NCI-H82 treated with DMSO at 0.1 percent for 48 hours (cell line): ENCODE results near the gene KIF1A.

Experiments used
- DNase-seq: peaks from one replicate; lab custom pipeline; 2025; ENCODE audit not compliant: unreplicated experiment; lab: John Stamatoyannopoulos, UW

KIF1A gene

GRCh38 chr2:240720686-240721595, 99.1 kb downstream of the KIF1A start:
- DNase-seq = no peak

DNA sequence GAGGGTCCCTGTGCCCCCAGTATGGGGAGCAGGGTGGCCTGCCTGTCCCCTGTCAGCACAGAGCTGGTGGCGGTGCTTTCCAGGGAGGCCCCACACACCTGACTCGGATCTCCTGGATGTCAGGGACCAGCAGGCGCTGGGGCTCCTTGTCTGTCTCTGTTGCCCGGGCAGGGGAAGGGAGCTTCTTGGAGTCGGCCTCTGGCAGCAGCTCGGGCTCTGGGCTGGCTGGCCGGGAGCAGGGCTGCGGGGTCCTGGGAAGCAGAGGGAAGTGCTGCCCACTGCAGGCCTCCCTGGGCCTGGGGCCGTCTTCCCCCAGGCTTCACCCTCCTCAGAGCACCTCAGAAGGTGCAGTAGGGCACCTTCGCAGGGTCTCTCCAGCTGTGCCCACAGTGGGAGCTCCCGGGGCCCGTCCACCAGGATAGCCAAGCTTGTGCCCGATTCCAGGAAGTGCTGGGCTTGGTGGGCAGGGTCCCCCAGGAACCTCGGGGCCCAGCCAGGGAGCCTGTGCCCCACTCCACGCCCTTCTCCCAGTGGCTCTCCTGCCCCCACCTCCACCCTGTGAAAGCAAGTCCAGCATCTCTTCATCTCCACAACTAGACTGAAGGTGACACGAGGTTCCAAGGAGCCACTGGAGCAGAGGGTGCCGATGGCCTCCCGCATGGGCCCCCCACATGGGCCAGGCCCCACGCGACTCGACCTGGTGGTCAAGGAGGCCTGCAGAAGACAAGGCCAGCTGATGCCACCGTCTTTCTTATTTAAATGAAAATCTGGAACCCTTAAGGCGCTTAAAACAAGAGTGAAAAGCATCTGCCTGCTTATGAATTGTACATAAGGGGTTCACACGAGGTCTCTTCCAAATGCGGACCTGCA, 100.1 kb downstream of the KIF1A start:
- DNase-seq = no peak

- DNase-seq = no peak
Observed at GRCh38 chr2:240718896-240719490, 101.0 kb downstream of the KIF1A start.

DNA sequence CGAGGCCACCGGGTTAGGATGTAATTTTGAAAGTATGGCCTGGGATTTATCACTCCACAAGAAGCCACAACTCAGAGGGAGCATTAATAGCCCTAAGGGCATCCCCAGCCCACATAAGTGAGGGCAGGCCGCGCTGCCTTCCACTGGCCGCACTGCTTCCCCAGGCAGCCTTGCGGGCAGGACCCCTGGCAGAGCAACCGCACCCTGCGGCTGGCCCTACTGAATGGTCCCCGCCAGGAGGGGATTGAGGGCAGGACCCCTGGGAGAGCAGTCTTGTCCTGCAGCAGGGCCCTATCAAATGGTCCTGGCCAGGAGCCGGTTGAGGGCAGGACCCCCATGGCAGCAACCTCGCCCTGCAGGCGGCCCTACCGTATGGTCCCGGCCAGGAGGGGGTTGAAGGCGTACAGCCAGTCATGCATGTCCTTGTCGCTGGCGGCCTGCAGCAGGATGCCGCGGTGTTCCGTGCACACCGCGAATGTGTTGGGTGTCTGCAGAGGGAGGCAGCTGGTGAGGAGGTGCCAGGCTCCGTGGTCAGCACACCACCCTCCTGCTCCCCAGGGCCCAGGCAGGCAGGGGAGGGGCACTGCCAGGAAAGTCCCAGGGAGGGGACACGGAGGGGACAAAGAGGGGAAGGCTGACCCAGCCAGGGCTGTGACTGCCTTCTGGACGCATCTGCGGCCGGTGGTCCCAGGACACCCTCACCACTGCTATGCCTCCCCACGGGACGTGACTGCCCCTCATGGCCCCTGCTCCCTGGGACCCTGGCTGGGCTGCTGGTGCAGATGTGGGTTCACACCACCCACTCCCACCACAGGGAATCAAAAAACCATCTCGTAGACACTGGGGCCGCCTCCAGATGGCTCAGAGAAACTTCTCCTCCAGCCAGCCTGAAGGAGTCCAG, 102.1 kb downstream of the KIF1A start:
- DNase-seq = no peak

GRCh38 chr2:240717181-240717641, 102.8 kb downstream of the KIF1A start:
- DNase-seq = no peak

DNA sequence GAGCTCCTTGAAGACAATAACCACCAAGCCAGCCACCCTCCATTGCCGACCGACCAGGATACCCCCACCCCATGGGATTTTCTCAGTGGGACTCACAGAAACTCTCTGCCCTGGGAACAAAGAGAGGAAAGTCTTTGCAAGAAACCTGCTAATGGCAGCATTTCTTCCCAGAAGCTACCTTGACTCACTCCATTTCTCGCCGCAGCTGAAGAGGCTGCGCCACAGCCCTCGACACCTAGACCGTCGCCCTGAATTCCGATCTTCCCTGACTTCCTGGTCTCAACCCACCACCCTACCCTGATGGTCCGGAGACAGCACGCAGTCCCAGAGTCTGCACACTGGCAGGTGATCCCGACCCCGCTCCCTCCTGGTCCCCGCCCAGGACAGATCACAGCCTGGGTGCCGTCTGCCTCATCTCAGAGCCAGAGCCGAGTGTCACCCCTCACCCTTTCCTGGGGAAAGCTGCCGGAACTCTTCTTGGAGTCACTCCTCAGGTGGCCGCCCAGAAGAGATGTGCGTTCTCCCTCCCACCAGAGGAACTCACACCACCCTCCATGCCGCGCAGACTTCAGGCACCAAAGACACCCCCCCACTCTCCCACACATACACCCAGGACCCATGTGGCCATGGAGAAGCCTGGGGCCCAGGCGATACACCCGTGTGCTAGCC, 103.8 kb downstream of the KIF1A start:
- no peak for DNase-seq

DNA sequence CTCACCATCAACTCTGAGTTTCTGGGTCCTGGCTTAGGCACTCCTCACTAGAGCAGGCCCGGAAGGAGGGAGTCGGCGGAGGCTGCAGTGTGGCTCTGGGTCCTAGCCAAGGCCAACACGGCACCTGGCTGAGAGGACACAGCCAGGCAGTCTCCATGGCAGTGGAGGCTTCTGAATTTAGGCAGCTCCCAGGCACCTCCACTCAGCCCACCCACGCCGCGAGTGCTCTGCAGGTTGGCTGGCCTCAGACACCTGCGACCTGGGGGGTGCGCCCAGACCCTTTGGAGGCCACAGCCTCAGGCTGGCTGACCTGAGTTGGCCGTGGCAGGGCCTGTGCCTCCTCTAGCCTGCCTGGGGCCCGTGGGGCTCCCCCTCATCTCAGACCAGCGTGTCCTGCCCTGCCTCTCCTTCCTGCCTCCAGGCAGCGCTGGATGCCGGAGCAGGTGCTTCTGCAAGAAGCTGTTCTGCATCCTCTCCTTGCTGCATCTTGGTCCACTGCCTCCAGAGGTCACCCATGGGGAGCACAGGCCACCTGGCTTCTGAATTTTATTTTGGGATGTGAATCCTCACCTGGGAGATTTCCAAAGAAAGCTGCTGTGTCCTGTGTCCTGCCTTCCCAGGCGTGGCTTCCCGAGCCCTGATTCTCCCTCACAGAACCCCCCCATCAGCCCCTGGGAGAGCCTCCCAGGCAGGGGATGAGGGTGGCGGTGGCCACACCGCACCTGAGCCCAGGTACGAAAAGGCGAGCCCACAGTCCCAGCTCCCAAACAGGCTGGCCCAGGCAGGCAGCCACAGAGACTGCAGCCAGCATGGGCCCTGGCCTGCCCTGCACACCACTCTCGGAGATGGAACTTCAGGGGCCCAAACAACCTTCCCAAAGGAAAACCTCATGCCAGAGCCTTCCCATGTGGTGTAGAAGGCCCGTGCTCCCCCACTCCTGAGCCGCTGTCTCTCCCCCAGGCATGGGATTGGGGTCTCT, 105.0 kb downstream of the KIF1A start:
- no peak for DNase-seq

DNA sequence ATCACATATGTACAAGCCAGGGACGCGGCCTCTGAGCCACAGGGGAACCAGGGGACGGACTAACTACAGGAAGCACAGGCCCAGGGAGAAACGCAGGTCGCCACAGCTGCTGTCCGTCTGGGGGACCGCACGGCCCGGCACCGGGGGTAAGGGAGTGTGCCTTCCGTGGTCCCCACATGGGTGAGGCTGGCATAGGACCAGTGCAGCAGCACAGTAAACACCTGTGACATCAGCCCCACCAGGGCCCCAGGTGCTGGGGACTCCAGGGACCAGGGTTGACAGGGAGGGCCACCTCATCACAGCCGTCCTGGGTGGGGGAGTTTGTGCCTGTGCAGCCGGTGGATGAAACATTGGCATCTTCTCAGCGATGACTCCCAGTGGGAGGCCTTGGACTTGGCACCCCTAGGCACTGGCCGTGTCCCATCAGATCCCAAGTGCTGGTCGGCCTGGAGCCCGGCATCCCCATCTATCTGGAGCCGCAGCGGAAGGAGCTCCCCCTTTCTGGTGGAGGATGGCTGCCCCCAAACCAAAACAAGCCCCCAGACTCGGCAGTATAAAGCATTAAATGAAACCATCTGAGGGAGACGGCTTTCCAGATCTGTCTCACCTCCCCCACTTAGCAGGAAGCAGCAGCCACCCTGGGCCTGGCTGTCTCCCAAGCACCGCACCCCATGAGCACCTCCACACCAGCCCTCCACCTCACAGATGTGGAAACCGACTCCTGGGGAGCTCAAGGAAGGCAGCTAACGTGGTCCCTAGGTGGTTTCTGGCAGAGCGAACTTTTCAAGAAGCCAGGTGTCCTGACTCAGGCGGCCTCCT, 105.9 kb downstream of the KIF1A start:
- no peak for DNase-seq

DNA sequence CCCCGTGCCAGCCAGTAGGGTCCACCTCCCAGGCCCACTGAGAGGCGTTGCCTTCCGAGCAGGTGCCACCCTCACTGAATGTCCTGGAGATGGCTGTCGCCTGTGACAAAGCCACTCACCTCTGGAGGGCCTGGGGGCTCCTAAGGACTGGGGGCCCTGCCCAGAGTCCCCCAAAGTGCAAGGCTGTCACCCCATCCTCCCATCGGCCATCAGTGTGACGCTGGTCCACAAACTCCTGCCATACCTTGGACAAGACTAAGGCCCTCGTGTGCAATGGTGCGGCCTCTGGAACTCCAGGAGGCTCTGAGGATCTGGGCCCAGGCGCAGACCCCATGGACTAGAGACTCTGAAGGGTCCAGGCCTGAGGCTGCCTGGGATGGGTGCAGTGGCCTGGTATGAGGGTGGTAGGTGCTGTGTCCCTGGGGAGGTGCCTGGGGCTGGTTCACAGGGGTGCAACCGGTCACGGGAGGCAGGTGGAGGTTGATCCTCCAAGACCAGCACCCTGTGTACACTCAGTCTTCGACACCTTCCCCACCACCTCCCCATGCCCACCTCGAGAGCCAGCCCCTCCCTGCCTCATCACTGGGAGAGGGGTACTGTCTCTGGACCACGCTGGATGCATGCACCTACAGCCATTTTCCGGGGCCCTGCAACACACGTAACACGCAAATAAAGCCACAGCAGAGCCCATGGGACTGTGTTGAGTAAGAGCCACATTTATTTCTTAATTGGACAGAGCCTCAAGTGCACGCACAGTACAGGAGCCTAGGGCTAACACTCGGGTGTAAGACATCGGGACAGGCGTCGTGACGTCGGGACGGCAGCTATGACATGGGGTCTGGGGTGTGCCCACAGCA, 106.7 kb downstream of the KIF1A start:
- no peak for DNase-seq

DNA sequence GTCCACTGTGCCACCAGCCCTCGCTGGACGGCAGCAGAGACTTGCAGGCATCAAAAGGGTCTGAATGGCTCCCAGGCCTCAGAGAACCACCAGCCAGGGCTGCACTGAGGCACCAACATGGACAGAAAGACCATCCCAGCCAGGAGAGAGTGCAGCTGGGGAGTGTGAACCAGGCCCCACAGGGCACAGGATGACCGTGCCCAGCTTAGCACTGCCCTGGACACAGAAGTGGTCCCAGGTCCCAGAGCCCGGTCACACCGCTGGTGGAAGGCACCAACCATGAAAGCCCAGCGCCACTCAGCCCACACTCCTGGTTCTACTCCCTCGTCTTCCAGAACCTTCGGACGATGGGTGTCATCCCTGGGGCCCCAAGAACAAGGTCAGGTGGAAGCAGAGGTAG, 107.9 kb downstream of the KIF1A start:
- DNase-seq = no peak

GRCh38 chr2:240711701-240712100, 108.3 kb downstream of the KIF1A start:
- DNase-seq = no peak

DNA sequence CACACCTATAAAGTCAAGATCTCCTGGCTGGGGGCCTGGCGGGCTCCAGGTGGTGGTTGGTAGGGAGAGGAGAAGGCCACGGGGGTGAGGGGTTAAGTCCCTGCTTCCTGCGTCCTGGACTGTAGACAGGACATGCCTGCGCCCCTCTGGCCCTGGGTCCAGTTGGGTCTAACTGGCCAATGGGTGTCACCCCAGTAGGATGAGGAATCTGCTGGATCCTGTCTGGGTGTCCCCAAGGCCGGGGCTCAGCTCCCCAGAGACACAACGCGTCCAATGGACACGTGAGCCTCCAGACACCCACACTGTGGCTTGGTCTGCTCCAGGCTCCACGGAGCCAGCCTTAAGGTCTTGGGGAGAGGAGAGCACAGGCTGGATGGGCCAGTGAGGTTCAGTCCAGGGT, 108.7 kb downstream of the KIF1A start:
- no peak for DNase-seq

DNA sequence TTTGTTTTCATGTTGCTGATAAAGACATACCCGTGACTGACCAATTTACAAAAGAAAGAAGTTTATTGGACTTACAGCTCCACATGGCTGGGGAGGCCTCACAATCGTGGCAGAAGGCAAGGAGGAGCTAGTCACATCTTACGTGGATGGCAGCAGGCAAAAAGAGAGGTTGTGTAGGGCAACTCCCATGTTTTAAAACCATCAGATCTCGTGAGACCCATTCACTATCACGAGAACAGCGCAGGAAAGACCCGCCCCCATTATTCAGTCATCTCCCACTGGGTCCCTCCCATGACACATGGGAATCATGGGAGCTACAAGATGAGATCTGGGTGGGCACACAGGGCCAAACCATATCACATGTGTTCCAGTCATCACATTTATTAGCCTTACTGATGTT, 111.6 kb downstream of the KIF1A start:
- DNase-seq = no peak

DNA sequence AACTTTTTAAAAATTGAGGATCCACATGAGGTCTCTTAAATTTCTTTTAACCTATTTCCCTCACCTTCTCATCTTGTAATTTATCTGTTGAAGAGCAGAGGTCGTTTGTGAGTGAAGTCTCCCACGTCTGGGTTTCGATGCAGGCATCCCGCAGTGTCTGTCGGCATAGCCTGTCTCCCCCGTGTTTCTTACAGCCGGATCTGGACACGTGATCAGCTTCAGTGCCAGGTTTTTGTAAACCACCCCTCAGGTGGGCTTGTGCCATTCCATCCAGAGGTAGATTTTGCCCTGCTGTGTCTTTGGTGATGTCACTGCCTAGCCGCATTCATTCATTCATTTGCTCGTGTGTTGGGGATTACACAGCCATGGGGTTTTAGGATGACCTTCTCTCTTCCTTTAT, 112.2 kb downstream of the KIF1A start:
- no peak for DNase-seq

- no peak for DNase-seq
Observed at GRCh38 chr2:240707043-240707756, 112.8 kb downstream of the KIF1A start.

GRCh38 chr2:240705204-240705791, 114.7 kb downstream of the KIF1A start:
- DNase-seq = no peak
